RWPE1 (cell line): Measurements from ENCODE around the gene VWA8.

Experiments
- CTCF ChIA-PET: fragments of 350-600 bp; sonication (Branson Sonifier 250); formaldehyde crosslinking; extraction: SDS; loops from one replicate; lab custom pipeline; 2021; lab: Yijun Ruan, JAX
- POLR2A ChIA-PET: fragments of 400-600 bp; formaldehyde crosslinking; extraction: SDS; loops from one replicate; lab custom pipeline; 2020; ENCODE audit warnings: antibody characterized with exemption; ENCODE audit not compliant: low non-redundant PET; lab: Yijun Ruan, JAX
- DNase-seq: peaks from one replicate; pipeline ENCODE4 v3.0.0; 2012; ENCODE audit warnings: low spot score
- H3K27ac ChIP-seq: fragments of 450-650 bp; 2 replicates; pipeline ENCODE4 v1.5.1; 2017
- CTCF ChIP-seq: fragments of 450-650 bp; conservative IDR thresholded peaks from 2 replicates; pipeline ENCODE4 v1.5.1; 2017; ENCODE audit warnings: low read depth, mild to moderate bottlenecking

The VWA8 gene

GRCh38 chr13:41633776-41634175, 327.1 kb downstream of the VWA8 start:
- ChIA-PET POLR2A (no interaction called here), CTCF (no interaction called here)
- TF ChIP-seq CTCF: no peak
- DNase-seq: no peak
- no peak overlapping the region for H3K27ac ChIP-seq

- POLR2A ChIA-PET: no interaction called here
- DNase-seq: no peak
- CTCF ChIA-PET: no interaction called here
Observed at GRCh38 chr13:41631296-41631965, 329.5 kb downstream of the VWA8 start.

GRCh38 chr13:41627425-41627824, 333.5 kb downstream of the VWA8 start:
- ChIA-PET POLR2A (no interaction called here), CTCF (no interaction called here)
- H3K27ac ChIP-seq: no peak overlapping the region
- TF ChIP-seq CTCF: no peak
- DNase-seq: no peak

More at GRCh38 chr13:41631296-41631965, 329.5 kb downstream of the VWA8 start:
- TF ChIP-seq CTCF: no peak
- H3K27ac ChIP-seq: no peak overlapping the region

- ChIA-PET CTCF (no interaction called here), POLR2A (no interaction called here)
- DNase-seq: no peak
- no peak for TF ChIP-seq CTCF
- no peak overlapping the region for H3K27ac ChIP-seq
Observed at GRCh38 chr13:41624041-41624440, 336.9 kb downstream of the VWA8 start.

- POLR2A ChIA-PET: no interaction called here
- CTCF ChIA-PET: no interaction called here
Observed at GRCh38 chr13:41622432-41623429, 338.2 kb downstream of the VWA8 start.

More at GRCh38 chr13:41622432-41623429, 338.2 kb downstream of the VWA8 start:
- no peak overlapping the region for H3K27ac ChIP-seq
- DNase-seq: peak; percentile 17
- no peak for TF ChIP-seq CTCF
